GM18867 (cell line): ENCODE data around the gene TRRAP.

Experiments used
- ATAC-seq: cut with Tn5 transposase; IDR thresholded peaks from one replicate; pipeline ENCODE4 v1.9.1; 2021; ENCODE audit warnings: mild to moderate bottlenecking, moderate library complexity; ENCODE audit not compliant: unreplicated experiment

Gene TRRAP

GRCh38 chr7:98981701-98982100 lies 103.4 kb downstream of the TRRAP start:
- no peak for ATAC-seq

- no peak for ATAC-seq
These were observed 104.4 kb downstream of the TRRAP start for GRCh38 chr7:98982686-98983085.

DNA sequence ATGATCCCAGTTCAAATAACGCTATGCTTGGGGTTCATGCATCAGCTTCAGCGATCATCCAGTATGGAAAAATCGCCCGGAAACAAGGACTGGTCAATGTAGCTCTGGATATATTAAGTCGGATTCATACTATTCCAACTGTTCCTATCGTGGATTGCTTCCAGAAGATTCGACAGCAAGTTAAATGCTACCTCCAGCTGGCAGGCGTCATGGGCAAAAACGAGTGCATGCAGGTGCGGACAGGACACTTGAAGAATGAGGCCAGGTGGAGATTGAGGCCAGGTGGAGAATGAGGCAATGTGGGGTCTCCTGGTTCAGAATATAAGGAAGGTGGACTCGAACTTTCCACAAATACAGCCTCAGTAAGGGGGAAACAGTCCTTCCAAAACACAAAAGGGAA lies 105.8 kb downstream of the TRRAP start:
- ATAC-seq = no peak

GRCh38 chr7:98985406-98985805 lies 107.1 kb downstream of the TRRAP start:
- ATAC-seq = no peak

- no peak for ATAC-seq
These were observed 107.6 kb downstream of the TRRAP start for GRCh38 chr7:98985945-98986344.

GRCh38 chr7:98988641-98989040 lies 110.3 kb downstream of the TRRAP start:
- ATAC-seq = no peak

GRCh38 chr7:98990356-98990755 lies 112.0 kb downstream of the TRRAP start:
- no peak for ATAC-seq

DNA sequence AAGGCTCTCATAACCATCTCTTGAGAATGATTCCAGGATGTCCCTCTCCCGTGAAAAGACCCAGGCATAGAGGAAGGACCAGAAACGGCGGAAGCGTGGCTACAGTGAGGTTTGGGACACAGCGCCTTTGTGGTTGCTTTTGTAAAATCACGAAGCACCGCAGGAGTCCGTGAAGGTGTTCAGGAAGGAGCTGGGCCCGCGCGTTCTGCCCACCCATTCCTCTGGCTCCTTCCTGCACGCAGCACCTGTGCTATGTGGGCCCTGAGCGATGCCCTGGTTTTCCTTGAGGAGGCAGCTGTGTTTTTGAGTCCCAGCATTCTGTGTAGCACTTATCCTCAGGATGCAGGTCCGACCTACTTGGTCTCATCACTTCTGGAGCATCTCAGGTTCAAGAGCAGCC lies 112.8 kb downstream of the TRRAP start:
- no peak for ATAC-seq

DNA sequence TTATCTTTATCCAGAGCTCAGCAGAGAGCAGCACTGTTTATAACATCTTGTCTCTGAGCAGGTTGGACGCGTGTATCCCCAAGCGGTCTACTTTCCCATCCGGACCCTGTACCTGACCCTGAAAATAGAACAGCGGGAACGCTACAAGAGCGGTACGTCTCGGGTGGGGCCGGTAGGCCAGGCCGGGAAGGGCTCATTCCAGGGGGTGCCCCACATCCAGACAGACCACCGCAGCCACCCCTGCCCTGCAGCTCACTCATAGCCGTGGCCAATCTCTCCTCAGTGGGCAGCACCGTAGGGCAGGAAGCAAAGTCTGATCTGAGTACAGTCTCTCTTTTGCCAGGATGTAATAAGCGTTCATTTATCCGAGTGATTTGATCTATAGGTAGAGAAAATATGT lies 113.7 kb downstream of the TRRAP start:
- no peak for ATAC-seq

GRCh38 chr7:98993024-98993897 lies 114.9 kb downstream of the TRRAP start:
- ATAC-seq = no peak

GRCh38 chr7:98994046-98994944 lies 116.0 kb downstream of the TRRAP start:
- ATAC-seq = no peak

- no peak for ATAC-seq
These were observed 116.8 kb downstream of the TRRAP start for GRCh38 chr7:98995111-98995510.

GRCh38 chr7:98995523-98996149 lies 117.3 kb downstream of the TRRAP start:
- ATAC-seq = no peak

DNA sequence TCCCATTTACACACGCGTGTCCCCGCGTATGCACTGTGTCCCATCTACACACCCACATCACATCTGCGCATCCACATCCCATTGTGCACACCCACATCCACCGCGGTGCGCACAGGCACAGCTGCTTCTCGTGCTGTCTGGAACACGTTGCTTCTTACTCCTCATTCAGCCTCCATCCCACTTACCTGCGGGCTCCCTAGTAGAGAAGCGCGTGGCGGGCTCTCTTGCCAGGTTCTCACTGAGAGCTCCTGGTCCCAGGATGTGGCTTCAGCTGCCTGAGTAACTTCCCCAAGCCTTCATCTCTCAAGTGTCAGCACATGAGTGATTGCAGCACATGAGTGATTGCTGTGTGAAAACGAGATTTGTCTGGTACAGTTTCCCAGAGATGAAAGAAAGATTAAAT lies 117.8 kb downstream of the TRRAP start:
- no peak for ATAC-seq

- no peak for ATAC-seq
These were observed 119.5 kb downstream of the TRRAP start for GRCh38 chr7:98997846-98998245.

GRCh38 chr7:98998821-98999725 lies 120.7 kb downstream of the TRRAP start:
- no peak for ATAC-seq

GRCh38 chr7:99000196-99000903 lies 122.0 kb downstream of the TRRAP start:
- no peak for ATAC-seq

GRCh38 chr7:99000904-99001465 lies 122.7 kb downstream of the TRRAP start:
- no peak for ATAC-seq

DNA sequence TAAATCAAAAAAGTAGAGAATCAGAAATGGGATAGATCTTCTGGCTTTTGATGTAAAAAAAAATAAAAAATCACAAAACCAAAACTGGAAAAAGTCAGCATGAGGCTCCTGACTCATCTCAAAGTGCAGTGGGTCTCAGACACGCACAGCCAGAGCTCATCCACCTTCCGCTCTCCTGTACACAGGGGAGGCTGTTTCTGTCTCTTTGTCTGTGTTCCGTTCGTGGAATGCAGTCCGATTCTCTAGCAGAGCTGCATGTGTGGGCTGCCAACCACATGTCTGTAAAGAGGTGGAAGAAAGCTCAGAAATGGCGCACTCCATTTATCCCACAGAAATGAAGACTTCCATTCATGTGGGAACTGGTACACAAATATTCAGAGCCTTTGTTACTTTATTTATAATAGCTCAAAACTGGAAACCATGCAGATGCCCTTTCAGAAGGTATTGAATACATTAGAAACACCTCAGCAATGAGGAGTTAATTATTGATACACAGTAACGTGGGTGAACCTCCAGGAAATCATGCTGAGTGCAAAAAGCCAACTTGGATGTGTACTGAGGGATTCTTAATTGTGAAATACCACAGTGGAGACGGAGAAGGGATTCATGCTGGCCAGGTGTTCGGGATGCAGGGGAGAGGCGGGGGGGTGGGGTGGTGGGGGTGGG lies 123.3 kb downstream of the TRRAP start:
- no peak for ATAC-seq
